ENCODE data around the gene FRYL. TPM values are rescaled to one million over a fixed set of nuclear protein-coding genes. Genes with fewer than 3 reads are reported as not detected.

Gene FRYL
- total RNA-seq, 2 donors from 2014 or later: 104 to 120 TPM

GRCh38 chr4:48668254-48669017 lies 111.6 kb downstream of the FRYL start:
- H3K9me3 ChIP-seq (ENCODE audit: control insufficient read depth, low read length, poor library complexity, severe bottlenecking): no peaks in the 10 kb centered on the region
- peaks cover 27% of the 10 kb centered on the region for H3K4me1 Mint-ChIP-seq
- H3K27me3 Mint-ChIP-seq: no peaks in the 10 kb centered on the region
- no peak overlapping the region for H3K4me3 Mint-ChIP-seq
- H3K27ac Mint-ChIP-seq: peak overlapping the region; percentile 62
- peaks cover 2% of the 10 kb centered on the region for H3K36me3 Mint-ChIP-seq (ENCODE audit: low read depth)
- ATAC-seq: no peak
- DNase-seq: no peak

- no peak for ATAC-seq
- no peak overlapping the region for H3K4me3 Mint-ChIP-seq
Observed at GRCh38 chr4:48667148-48667547, 112.9 kb downstream of the FRYL start.

GRCh38 chr4:48665555-48666186 lies 114.4 kb downstream of the FRYL start:
- DNase-seq (no peak), ATAC-seq (peak; percentile 60)
- Mint-ChIP-seq H3K4me3 (peak overlapping the region; percentile 56), H3K36me3 (ENCODE audit: low read depth) (peaks cover 6% of the 10 kb centered on the region), H3K4me1 (peaks cover 16% of the 10 kb centered on the region), H3K27me3 (no peaks in the 10 kb centered on the region), H3K27ac (peak overlapping the region; percentile 39)
- H3K9me3 ChIP-seq (ENCODE audit: control insufficient read depth, low read length, poor library complexity, severe bottlenecking): no peaks in the 10 kb centered on the region

More at GRCh38 chr4:48667148-48667547, 112.9 kb downstream of the FRYL start:
- H3K27me3 Mint-ChIP-seq: no peaks in the 10 kb centered on the region
- peak overlapping the region; percentile 62 for H3K27ac Mint-ChIP-seq
- no peak for DNase-seq
- peaks cover 19% of the 10 kb centered on the region for H3K4me1 Mint-ChIP-seq
- no peaks in the 10 kb centered on the region for H3K9me3 ChIP-seq (ENCODE audit: control insufficient read depth, low read length, poor library complexity, severe bottlenecking)
- H3K36me3 Mint-ChIP-seq (ENCODE audit: low read depth): peaks cover 4% of the 10 kb centered on the region

- H3K9me3 ChIP-seq (ENCODE audit: control insufficient read depth, low read length, poor library complexity, severe bottlenecking): no peaks in the 10 kb centered on the region
- Mint-ChIP-seq H3K27me3 (no peaks in the 10 kb centered on the region), H3K4me3 (no peak overlapping the region), H3K27ac (no peak overlapping the region), H3K36me3 (ENCODE audit: low read depth) (peaks cover 6% of the 10 kb centered on the region), H3K4me1 (peaks cover 21% of the 10 kb centered on the region)
- DNase-seq: no peak
- ATAC-seq: no peak
Observed at GRCh38 chr4:48664938-48665337, 115.1 kb downstream of the FRYL start.

- Mint-ChIP-seq H3K4me3 (no peak overlapping the region), H3K27me3 (no peaks in the 10 kb centered on the region), H3K36me3 (ENCODE audit: low read depth) (peaks cover 6% of the 10 kb centered on the region), H3K4me1 (peaks cover 16% of the 10 kb centered on the region), H3K27ac (no peak overlapping the region)
- H3K9me3 ChIP-seq (ENCODE audit: control insufficient read depth, low read length, poor library complexity, severe bottlenecking): no peaks in the 10 kb centered on the region
- DNase-seq: no peak
- no peak for ATAC-seq
Observed at GRCh38 chr4:48661391-48661790, 118.7 kb downstream of the FRYL start.

GRCh38 chr4:48660347-48660746 lies 119.7 kb downstream of the FRYL start:
- Mint-ChIP-seq H3K4me3 (no peak overlapping the region), H3K27ac (no peak overlapping the region), H3K36me3 (ENCODE audit: low read depth) (peaks cover 6% of the 10 kb centered on the region), H3K4me1 (peaks cover 10% of the 10 kb centered on the region), H3K27me3 (no peaks in the 10 kb centered on the region)
- no peak for ATAC-seq
- DNase-seq: no peak
- H3K9me3 ChIP-seq (ENCODE audit: control insufficient read depth, low read length, poor library complexity, severe bottlenecking): no peaks in the 10 kb centered on the region

GRCh38 chr4:48654015-48654664 lies 125.9 kb downstream of the FRYL start:
- DNase-seq (no peak), ATAC-seq (peak; percentile 41)
- H3K9me3 ChIP-seq (ENCODE audit: control insufficient read depth, low read length, poor library complexity, severe bottlenecking): no peaks in the 10 kb centered on the region
- Mint-ChIP-seq H3K36me3 (ENCODE audit: low read depth) (peaks cover 5% of the 10 kb centered on the region), H3K27ac (peak overlapping the region; percentile 39), H3K27me3 (no peaks in the 10 kb centered on the region), H3K4me1 (peaks cover 32% of the 10 kb centered on the region), H3K4me3 (peak overlapping the region; percentile 63)

GRCh38 chr4:48653217-48654014 lies 126.7 kb downstream of the FRYL start:
- H3K36me3 Mint-ChIP-seq (ENCODE audit: low read depth): peaks cover 5% of the 10 kb centered on the region
- H3K4me3 Mint-ChIP-seq: peak overlapping the region; percentile 63
- peak; percentile 83 for ATAC-seq
- H3K27me3 Mint-ChIP-seq: no peaks in the 10 kb centered on the region
- H3K27ac Mint-ChIP-seq: peak overlapping the region; percentile 39
- no peaks in the 10 kb centered on the region for H3K9me3 ChIP-seq (ENCODE audit: control insufficient read depth, low read length, poor library complexity, severe bottlenecking)
- H3K4me1 Mint-ChIP-seq: peaks cover 34% of the 10 kb centered on the region
- peak in 2 of 3 donors; percentile 5 to 11 for DNase-seq

- no peaks in the 10 kb centered on the region for H3K9me3 ChIP-seq (ENCODE audit: control insufficient read depth, low read length, poor library complexity, severe bottlenecking)
- peaks cover 41% of the 10 kb centered on the region for H3K4me1 Mint-ChIP-seq
- peaks cover 5% of the 10 kb centered on the region for H3K36me3 Mint-ChIP-seq (ENCODE audit: low read depth)
- no peak overlapping the region for H3K4me3 Mint-ChIP-seq
- no peak for ATAC-seq
- no peak for DNase-seq
- H3K27ac Mint-ChIP-seq: peak overlapping the region; percentile 14
- H3K27me3 Mint-ChIP-seq: no peaks in the 10 kb centered on the region
Observed at GRCh38 chr4:48651914-48652313, 128.2 kb downstream of the FRYL start.

- no peaks in the 10 kb centered on the region for H3K9me3 ChIP-seq (ENCODE audit: control insufficient read depth, low read length, poor library complexity, severe bottlenecking)
- no peaks in the 10 kb centered on the region for H3K27me3 Mint-ChIP-seq
- peaks cover 43% of the 10 kb centered on the region for H3K4me1 Mint-ChIP-seq
- DNase-seq (no peak), ATAC-seq (no peak)
- H3K27ac Mint-ChIP-seq: no peak overlapping the region
- peaks cover 5% of the 10 kb centered on the region for H3K36me3 Mint-ChIP-seq (ENCODE audit: low read depth)
- no peak overlapping the region for H3K4me3 Mint-ChIP-seq
Observed at GRCh38 chr4:48649505-48649904, 130.6 kb downstream of the FRYL start.

GRCh38 chr4:48645225-48645794 lies 134.8 kb downstream of the FRYL start:
- H3K4me3 Mint-ChIP-seq: no peak overlapping the region

GRCh38 chr4:48642421-48643374 lies 137.4 kb downstream of the FRYL start:
- no peaks in the 10 kb centered on the region for H3K9me3 ChIP-seq (ENCODE audit: control insufficient read depth, low read length, poor library complexity, severe bottlenecking)
- no peaks in the 10 kb centered on the region for H3K36me3 Mint-ChIP-seq (ENCODE audit: low read depth)
- H3K27me3 Mint-ChIP-seq: no peaks in the 10 kb centered on the region
- no peak overlapping the region for H3K4me3 Mint-ChIP-seq
- peak overlapping the region; percentile 47 for H3K27ac Mint-ChIP-seq
- no peak for DNase-seq
- peaks cover 36% of the 10 kb centered on the region for H3K4me1 Mint-ChIP-seq
- no peak for ATAC-seq

More at GRCh38 chr4:48645225-48645794, 134.8 kb downstream of the FRYL start:
- Mint-ChIP-seq H3K27me3 (no peaks in the 10 kb centered on the region), H3K4me1 (peaks cover 36% of the 10 kb centered on the region), H3K27ac (no peak overlapping the region), H3K36me3 (ENCODE audit: low read depth) (peaks cover 2% of the 10 kb centered on the region)
- ATAC-seq (no peak), DNase-seq (no peak)
- H3K9me3 ChIP-seq (ENCODE audit: control insufficient read depth, low read length, poor library complexity, severe bottlenecking): no peaks in the 10 kb centered on the region
